Activated T-helper 2 cell treated with anti-CD3 and anti-CD28 coated beads, Interferon-gamma antibody, Interleukin-2, Interleukin-4, amounts not matched to agents 10 μg/mL and 5 μg/mL and 100 μg/mL, durations not matched to agents 14 hours and 24 hours and 36 hours (primary cell): ENCODE data around the gene CDON. TPM values are rescaled to one million over a fixed set of nuclear protein-coding genes. Genes with fewer than 3 reads are reported as not detected.
A peak's percentile ranks its signal among the peaks of the same experiment; 100 is the strongest.

Experiments
- DNase-seq: peaks from one replicate; pipeline ENCODE4 v3.0.0; 2021; ENCODE audit warnings: low spot score
- H3K27ac Mint-ChIP-seq: one replicate; pipeline ENCODE4 v1.8.0; 2021; ENCODE audit warnings: mixed read lengths
- H3K27me3 Mint-ChIP-seq: one replicate; pipeline ENCODE4 v1.8.0; 2021; ENCODE audit warnings: low read depth, mixed read lengths
- H3K36me3 Mint-ChIP-seq: one replicate; pipeline ENCODE4 v1.8.0; 2021; ENCODE audit warnings: low read depth, mixed read lengths
- H3K4me1 Mint-ChIP-seq: one replicate; pipeline ENCODE4 v1.8.0; 2021; ENCODE audit warnings: low read depth, mixed read lengths
- H3K4me3 Mint-ChIP-seq: one replicate; pipeline ENCODE4 v1.8.0; 2021; ENCODE audit warnings: low read depth, mild to moderate bottlenecking, moderate library complexity, mixed read lengths
- H3K9me3 Mint-ChIP-seq: one replicate; pipeline ENCODE4 v1.8.0; 2021; ENCODE audit warnings: mixed read lengths
- intact Hi-C: fragments of 100-400 bp; cut with micrococcal nuclease; formaldehyde crosslinking; loops from one replicate; pipeline ENCODE4 v1.15.1; 2023
- total RNA-seq: library from RNA; stranded (reverse); gene quantifications from 2 replicates; pipeline ENCODE4 v1.2.3, GENCODE V29; 2022

Gene CDON
- total RNA-seq, 1 donor from 2014 or later, result 3.2 TPM

DNA sequence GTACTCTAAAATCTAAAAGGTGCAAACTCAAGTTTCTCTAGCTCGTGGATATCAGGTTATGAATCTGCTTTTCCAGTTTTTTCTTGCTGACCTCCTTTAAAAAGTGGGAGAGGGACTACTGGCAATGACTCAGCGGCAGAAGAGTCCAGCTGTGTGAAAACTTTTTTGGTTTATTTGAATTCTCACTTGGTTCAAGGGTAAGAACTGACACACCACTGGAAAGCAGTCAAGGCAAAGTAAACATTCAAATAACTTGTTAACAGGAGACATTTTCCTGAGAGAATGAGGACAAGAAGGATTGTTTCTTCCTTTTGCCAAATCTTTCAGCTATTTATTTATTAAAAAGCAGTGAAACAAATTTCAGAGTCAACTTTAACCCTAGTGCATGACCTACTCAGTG is 36.1 kb downstream of the CDON start:
- Mint-ChIP-seq H3K27me3 (peaks cover 5% of the 10 kb centered on the region), H3K4me1 (no peaks in the 10 kb centered on the region), H3K27ac (no peak overlapping the region), H3K9me3 (no peaks in the 10 kb centered on the region), H3K4me3 (no peak overlapping the region), H3K36me3 (no peaks in the 10 kb centered on the region)
- no peak for DNase-seq
- intact Hi-C loops, result no loop called here

DNA sequence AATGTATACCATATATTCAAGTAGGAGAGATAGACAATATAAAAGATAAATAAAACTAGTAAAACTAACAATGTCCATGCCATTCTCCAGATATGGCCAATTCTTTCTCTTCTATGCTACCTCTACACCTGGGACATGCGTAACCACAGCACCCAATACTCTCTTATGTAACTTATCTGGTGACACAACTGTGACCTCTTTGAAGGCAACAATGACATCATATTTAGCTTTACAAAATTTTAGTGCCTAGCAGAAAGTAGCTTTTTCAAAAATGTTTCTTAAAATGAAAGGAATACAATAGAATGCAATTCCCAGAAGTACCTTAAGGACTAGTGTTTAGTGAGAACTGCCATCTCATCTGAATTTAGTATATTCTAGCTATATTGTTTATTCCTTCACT is 36.8 kb downstream of the CDON start:
- no peak overlapping the region for H3K27ac Mint-ChIP-seq
- H3K27me3 Mint-ChIP-seq, result peaks cover 3% of the 10 kb centered on the region
- no peaks in the 10 kb centered on the region for H3K36me3 Mint-ChIP-seq
- no peak for DNase-seq
- H3K9me3 Mint-ChIP-seq, result no peaks in the 10 kb centered on the region
- intact Hi-C loops, result no loop called here
- H3K4me3 Mint-ChIP-seq, result no peak overlapping the region
- no peaks in the 10 kb centered on the region for H3K4me1 Mint-ChIP-seq

DNA sequence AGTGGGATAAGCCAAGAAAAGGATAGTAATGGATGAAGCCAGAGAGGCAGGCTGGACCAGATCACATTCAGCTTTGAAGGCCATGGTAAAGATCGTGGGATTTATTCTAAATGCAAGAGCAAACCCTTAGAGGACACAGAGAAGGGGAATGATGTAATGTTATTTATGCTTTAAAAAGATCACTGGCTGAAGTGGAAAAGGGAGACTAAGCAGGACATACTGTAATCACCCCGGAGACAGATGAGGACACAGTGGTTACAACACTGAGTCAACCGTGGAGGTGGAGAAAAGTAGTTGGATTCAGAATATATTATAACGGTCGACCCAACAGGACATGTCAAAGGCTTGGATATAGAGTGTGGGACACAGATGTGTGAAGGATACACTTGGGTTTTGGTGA is 38.5 kb downstream of the CDON start:
- intact Hi-C loops, result no loop called here
- H3K9me3 Mint-ChIP-seq, result no peaks in the 10 kb centered on the region
- no peaks in the 10 kb centered on the region for H3K27me3 Mint-ChIP-seq

DNA sequence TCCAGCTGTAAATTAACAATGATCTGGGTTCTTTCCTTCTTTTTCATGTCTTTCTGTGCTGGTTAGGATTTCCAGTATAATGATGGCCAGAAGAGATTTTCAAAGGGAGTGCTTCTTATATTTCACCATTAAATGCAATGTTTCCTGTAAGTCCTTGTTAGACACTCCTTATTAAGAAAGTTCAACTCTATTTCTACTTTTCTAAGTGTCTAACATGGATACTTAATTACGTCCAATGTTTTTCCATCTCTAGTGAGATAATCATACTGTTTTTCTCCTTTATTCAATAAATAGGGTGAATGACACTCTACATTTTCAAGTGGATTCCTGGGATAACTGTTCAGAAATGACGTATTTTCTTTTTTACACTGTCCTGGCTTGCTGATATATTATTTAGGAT is 49.8 kb downstream of the CDON start:
- no peak for DNase-seq

More for the DNA sequence above, 38.5 kb downstream of the CDON start:
- H3K27ac Mint-ChIP-seq, result no peak overlapping the region
- DNase-seq, result no peak
- H3K4me1 Mint-ChIP-seq, result no peaks in the 10 kb centered on the region
- H3K4me3 Mint-ChIP-seq, result no peak overlapping the region
- no peaks in the 10 kb centered on the region for H3K36me3 Mint-ChIP-seq

DNA sequence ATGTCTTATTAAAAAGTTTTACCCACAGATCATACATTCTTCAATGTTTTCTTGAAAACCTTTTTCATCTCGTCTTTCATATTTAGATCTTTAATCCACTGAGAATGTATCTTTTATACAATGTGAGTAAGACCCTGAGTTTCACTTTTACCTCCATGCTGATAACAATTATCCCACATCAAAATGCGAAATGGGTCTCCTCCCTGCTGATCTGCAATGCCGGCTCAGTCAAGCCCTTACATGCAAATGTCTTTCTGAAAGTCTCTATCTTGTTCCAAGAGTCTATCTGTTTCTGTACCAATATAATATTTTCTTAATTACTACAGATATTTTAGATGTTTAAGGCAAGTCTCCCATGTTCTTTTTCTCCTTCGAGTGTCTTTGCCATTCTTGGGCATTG is 50.9 kb downstream of the CDON start:
- H3K4me1 Mint-ChIP-seq, result no peaks in the 10 kb centered on the region
- H3K27ac Mint-ChIP-seq, result no peak overlapping the region
- no peaks in the 10 kb centered on the region for H3K9me3 Mint-ChIP-seq
- intact Hi-C loops, result no loop called here
- H3K27me3 Mint-ChIP-seq, result peaks cover 1% of the 10 kb centered on the region
- DNase-seq, result no peak
- H3K36me3 Mint-ChIP-seq, result no peaks in the 10 kb centered on the region
- H3K4me3 Mint-ChIP-seq, result no peak overlapping the region

More for the DNA sequence above, 49.8 kb downstream of the CDON start:
- intact Hi-C loops, result no loop called here
- H3K36me3 Mint-ChIP-seq, result no peaks in the 10 kb centered on the region
- no peak overlapping the region for H3K4me3 Mint-ChIP-seq
- H3K9me3 Mint-ChIP-seq, result no peaks in the 10 kb centered on the region
- no peaks in the 10 kb centered on the region for H3K4me1 Mint-ChIP-seq
- H3K27ac Mint-ChIP-seq, result no peak overlapping the region
- H3K27me3 Mint-ChIP-seq, result peaks cover 1% of the 10 kb centered on the region

DNA sequence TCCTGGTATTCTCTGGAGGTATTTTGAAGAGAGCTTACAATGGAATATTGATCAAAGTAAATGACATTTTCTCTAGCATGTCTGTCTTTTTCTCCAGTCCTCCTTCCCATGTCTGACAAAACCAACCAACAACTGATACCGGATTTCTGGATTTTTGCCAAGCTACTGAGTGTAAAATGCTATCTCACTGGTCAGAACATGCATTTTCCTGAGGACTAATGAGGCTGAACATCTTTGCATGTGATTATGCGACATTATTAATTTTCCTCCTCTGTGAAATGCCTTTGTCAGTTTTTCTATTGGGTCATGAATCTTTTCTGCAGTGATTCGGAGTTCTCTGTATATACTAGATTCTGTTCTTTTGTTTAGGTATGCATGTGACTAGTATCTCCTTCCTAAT is 51.4 kb downstream of the CDON start:
- H3K9me3 Mint-ChIP-seq, result no peaks in the 10 kb centered on the region
- no peak overlapping the region for H3K4me3 Mint-ChIP-seq
- H3K27me3 Mint-ChIP-seq, result peaks cover 1% of the 10 kb centered on the region
- H3K4me1 Mint-ChIP-seq, result no peaks in the 10 kb centered on the region
- H3K36me3 Mint-ChIP-seq, result no peaks in the 10 kb centered on the region
- H3K27ac Mint-ChIP-seq, result no peak overlapping the region
- intact Hi-C loops, result no loop called here
- DNase-seq, result no peak

DNA sequence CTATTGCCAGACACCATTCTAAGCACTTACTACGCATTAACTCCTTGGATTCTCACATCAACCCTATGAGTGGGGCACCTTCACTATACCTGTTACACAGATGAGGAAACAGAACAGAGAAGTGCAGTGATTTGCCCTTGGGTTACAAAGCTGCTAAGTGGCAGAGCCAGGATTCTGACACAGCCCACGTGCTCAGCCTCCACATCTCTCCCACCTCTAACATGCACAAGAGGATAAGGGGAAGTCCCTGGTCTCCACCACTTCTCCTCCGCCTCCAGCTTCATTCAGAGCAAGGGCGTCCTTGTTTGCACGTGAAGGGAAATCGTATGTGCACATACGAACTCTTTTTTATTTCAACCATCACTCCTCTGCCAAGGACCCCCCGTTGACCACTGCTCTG is 53.7 kb downstream of the CDON start:
- no peaks in the 10 kb centered on the region for H3K4me1 Mint-ChIP-seq
- H3K4me3 Mint-ChIP-seq, result no peak overlapping the region
- H3K27me3 Mint-ChIP-seq, result peaks cover 1% of the 10 kb centered on the region
- no peaks in the 10 kb centered on the region for H3K36me3 Mint-ChIP-seq
- no peaks in the 10 kb centered on the region for H3K9me3 Mint-ChIP-seq
- intact Hi-C loops, result no loop called here
- no peak overlapping the region for H3K27ac Mint-ChIP-seq
- DNase-seq, result no peak

DNA sequence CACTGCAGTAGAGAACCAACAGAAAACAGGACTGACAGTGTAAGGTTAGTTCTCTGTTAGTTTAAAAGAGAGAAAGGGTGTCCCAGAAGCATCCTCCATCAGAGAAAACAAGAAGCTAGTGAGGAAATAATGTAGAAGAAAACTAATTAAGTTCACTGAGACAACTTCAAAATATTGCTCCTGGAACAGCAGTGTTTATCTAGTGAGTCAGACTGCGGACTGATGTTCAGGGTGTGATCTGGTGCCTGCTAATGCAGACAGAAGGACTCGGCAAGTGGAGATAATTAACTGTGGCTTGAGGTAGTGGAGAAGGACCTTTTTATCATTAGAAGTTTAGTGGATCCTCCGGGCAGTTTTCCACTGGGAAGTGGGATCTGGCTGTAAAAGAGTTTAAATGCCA is 55.4 kb downstream of the CDON start:
- Mint-ChIP-seq H3K9me3 (no peaks in the 10 kb centered on the region), H3K27ac (no peak overlapping the region), H3K27me3 (no peaks in the 10 kb centered on the region), H3K4me3 (no peak overlapping the region), H3K4me1 (peaks cover 8% of the 10 kb centered on the region), H3K36me3 (no peaks in the 10 kb centered on the region)
- intact Hi-C loops, result no loop called here
- DNase-seq, result no peak

DNA sequence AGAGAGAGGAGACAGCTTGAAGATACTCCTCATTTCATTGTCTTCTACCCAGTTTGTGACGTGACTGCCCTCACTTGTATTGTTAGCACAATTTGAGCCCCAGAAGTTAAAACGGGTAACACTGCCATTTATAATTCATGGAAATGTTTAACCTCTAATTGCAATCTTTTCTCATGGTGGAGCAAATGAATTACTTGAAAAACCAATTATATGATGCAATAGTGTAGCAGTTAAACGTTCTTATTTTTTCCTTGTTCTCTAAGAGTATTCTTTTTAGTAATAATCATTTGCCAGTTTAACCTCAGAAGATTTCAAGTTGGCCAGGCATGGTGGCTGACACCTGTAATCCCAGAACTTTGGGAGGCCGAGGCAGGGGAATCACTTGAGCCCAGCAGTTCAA is 56.6 kb downstream of the CDON start:
- H3K27ac Mint-ChIP-seq, result no peak overlapping the region
- H3K27me3 Mint-ChIP-seq, result no peaks in the 10 kb centered on the region
- H3K4me3 Mint-ChIP-seq, result no peak overlapping the region
- intact Hi-C loops, result no loop called here
- H3K9me3 Mint-ChIP-seq, result no peaks in the 10 kb centered on the region
- H3K36me3 Mint-ChIP-seq, result no peaks in the 10 kb centered on the region
- no peak for DNase-seq
- H3K4me1 Mint-ChIP-seq, result peaks cover 8% of the 10 kb centered on the region

DNA sequence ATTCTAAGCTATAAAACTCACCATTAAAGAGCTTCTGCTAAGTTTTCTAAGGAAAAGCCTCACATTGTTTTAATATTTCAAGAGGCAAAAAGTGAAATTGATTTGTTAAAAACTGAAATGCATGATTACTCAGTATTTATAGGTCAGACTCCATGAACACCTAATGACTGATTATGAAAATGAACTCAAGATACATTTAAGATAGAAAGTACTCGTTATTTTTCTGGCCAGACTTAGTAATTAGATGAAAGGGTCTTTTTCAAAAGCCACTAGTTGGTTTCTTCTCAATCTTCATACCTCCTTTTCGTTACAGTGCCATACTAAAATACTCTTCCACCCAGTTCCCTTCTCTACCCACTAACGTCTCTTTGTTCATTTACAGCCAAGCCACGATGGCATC is 60.5 kb downstream of the CDON start:
- Mint-ChIP-seq H3K4me3 (no peak overlapping the region), H3K36me3 (no peaks in the 10 kb centered on the region), H3K4me1 (peaks cover 8% of the 10 kb centered on the region), H3K27me3 (no peaks in the 10 kb centered on the region), H3K27ac (peak overlapping the region; percentile 3), H3K9me3 (no peaks in the 10 kb centered on the region)
- intact Hi-C loops, result no loop called here
- no peak for DNase-seq

DNA sequence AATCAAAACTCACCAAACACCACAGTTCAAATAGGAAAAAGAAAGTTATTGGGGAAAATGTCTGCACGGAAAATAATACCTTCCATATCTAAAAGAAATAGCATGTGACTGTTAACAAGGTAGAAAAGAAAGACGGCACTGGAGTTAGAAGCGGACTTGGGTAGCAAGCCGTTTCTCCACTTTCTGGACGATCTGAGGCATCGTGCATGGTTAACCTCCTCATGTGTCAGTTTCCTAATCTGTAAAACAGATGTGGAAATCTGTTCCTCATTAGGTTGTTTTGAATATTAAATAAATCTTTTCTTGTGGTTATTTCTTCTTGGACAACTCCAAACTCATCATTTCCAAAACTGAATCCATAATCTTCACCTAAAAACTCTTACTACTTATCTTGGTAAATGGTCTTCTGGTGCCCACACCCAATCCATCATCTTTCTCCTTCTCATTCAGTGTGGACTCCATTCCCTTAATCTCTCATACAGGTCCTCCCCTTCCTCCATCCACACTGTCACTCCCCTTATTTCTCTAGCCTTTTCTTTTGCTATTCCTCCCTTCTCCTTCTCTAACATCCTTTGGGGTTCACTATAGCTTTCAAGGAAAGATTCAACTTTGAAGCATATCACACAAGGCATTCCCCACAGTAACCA is 63.3 kb downstream of the CDON start:
- Mint-ChIP-seq H3K27ac (no peak overlapping the region), H3K4me1 (peaks cover 17% of the 10 kb centered on the region), H3K27me3 (no peaks in the 10 kb centered on the region), H3K36me3 (no peaks in the 10 kb centered on the region), H3K9me3 (no peaks in the 10 kb centered on the region), H3K4me3 (no peak overlapping the region)
- DNase-seq, result no peak
- intact Hi-C loops, result no loop called here

DNA sequence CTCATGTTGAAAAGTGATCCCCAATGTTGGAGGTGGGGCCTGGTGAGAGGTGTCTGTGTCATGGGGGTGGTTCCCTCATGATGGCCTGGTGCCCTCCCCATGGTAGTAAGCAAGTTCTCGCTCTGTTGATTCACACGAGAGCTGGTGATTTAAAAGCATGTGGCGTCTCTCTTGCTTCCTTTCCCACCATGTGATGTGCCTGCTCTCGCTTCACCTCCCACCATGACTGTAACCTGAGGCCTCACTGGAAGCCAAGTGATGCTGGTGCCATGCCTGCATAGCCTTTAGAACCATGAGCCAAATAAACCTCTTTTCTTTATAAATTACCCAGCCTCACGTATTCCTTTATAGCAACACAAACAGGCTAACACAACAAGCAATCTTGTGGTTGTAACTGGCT is 64.4 kb downstream of the CDON start:
- no peaks in the 10 kb centered on the region for H3K27me3 Mint-ChIP-seq
- no peak overlapping the region for H3K4me3 Mint-ChIP-seq
- no peak overlapping the region for H3K27ac Mint-ChIP-seq
- peaks cover 2% of the 10 kb centered on the region for H3K36me3 Mint-ChIP-seq
- peaks cover 18% of the 10 kb centered on the region for H3K4me1 Mint-ChIP-seq
- intact Hi-C loops, result no loop called here
- no peaks in the 10 kb centered on the region for H3K9me3 Mint-ChIP-seq
- DNase-seq, result no peak

DNA sequence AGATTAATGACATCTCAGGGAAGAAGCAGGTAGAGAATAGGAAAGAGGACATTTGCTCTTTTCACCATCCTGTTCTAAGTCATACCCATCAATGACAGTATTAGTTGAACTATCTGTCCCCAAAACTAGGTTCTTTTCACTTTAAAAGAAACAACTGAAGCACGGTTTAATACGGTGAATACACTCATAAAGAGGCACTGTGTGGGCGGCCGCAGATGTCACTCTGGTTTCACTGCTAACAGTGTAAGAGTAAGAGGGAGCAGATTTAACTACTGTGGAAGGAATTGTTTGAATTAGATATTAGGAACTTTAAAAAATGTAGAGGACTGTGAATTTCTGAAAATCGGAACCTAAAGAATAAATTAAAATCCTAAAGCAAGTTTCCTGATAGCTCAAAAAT is 67.4 kb downstream of the CDON start:
- intact Hi-C loops, result no loop called here
- Mint-ChIP-seq H3K4me1 (peaks cover 12% of the 10 kb centered on the region), H3K27ac (no peak overlapping the region), H3K36me3 (peaks cover 2% of the 10 kb centered on the region), H3K4me3 (no peak overlapping the region), H3K9me3 (no peaks in the 10 kb centered on the region), H3K27me3 (peaks cover 1% of the 10 kb centered on the region)
- DNase-seq, result no peak

DNA sequence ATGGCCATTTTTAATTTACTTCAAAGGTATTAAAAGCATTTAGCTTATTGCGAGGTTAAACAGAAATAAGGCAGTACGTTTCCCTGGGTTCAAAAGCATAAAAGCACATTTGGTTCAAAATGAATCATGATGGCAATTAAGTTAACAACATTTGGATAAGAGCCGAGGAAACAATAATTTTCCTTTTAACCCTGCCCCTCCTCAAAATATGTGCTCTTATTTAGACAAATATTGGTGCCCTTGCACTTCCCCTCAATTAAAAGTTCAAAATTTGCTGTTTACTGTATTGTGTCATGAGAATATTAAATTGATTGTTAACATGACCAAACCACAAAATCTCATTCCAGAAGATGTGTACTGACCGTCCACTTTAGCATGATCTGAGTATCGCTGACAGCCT is 68.2 kb downstream of the CDON start:
- DNase-seq, result no peak
- peaks cover 1% of the 10 kb centered on the region for H3K27me3 Mint-ChIP-seq
- intact Hi-C loops, result no loop called here

More for the DNA sequence above, 68.2 kb downstream of the CDON start:
- no peaks in the 10 kb centered on the region for H3K9me3 Mint-ChIP-seq
- no peak overlapping the region for H3K27ac Mint-ChIP-seq
- H3K4me3 Mint-ChIP-seq, result no peak overlapping the region
- peaks cover 19% of the 10 kb centered on the region for H3K4me1 Mint-ChIP-seq
- peaks cover 2% of the 10 kb centered on the region for H3K36me3 Mint-ChIP-seq
